ENCODE results near the gene PRICKLE2.

DNA sequence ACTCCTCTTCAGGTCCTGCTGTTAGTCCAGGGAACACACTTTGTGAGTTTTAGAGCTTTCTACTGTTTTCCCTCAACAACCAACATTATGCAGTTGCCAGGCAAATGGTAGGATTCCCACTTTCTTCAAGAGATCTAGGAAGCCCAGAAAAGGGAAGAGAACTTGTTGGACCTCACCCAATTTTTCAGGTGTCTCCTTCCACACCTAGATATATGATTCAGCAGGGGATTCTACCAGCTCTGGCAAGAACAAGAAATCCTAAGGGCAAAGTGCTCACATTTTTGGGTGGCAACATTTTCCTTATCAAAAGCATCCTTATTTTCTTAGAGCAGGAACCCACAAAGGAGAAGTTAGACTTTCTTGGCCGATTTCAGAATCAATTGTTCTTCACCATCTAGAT lies 57.4 kb downstream of the PRICKLE2 start:
- TF ChIP-seq, protein P1, sequence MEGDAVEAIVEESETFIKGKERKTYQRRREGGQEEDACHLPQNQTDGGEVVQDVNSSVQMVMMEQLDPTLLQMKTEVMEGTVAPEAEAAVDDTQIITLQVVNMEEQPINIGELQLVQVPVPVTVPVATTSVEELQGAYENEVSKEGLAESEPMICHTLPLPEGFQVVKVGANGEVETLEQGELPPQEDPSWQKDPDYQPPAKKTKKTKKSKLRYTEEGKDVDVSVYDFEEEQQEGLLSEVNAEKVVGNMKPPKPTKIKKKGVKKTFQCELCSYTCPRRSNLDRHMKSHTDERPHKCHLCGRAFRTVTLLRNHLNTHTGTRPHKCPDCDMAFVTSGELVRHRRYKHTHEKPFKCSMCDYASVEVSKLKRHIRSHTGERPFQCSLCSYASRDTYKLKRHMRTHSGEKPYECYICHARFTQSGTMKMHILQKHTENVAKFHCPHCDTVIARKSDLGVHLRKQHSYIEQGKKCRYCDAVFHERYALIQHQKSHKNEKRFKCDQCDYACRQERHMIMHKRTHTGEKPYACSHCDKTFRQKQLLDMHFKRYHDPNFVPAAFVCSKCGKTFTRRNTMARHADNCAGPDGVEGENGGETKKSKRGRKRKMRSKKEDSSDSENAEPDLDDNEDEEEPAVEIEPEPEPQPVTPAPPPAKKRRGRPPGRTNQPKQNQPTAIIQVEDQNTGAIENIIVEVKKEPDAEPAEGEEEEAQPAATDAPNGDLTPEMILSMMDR (IDR thresholded peaks at IDR 0.05), result no peak
- no peak for TF ChIP-seq POLR2AphosphoS5 (IDR thresholded peaks at IDR 0.05)
- TF ChIP-seq EP300 (IDR thresholded peaks at IDR 0.05), result no peak
- no peak for TF ChIP-seq POLR2A (IDR thresholded peaks at IDR 0.05; ENCODE audit: low read depth)

All from esophagus muscularis mucosa (tissue), 4 donors.